Measurements from ENCODE around the gene PRDM11.

The PRDM11 gene

GRCh38 chr11:45142241-45143055, 4.0 kb upstream of the PRDM11 start:
- DNase-seq: peak; percentile 46

DNA sequence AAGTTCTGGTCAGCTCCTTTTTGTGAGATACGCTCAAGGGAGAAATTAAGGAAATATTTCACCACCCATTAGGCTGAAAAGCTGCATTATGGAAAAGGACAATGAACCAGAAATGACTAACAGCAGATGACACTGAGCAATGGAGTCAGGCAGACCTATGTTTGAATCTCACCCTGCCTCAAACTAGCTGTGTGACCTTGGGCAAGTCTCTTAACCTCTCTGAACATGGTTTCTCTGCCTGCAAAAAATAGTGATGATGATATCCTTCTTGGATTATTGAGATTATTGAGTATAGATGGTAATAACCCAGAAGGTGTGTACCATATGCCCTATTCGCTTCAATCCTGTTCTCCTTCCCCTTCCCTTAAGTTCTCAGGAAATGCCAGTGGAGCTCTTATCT, 2.9 kb upstream of the PRDM11 start:
- DNase-seq: no peak

GRCh38 chr11:45144126-45145082, 2.0 kb upstream of the PRDM11 start:
- peak; percentile 50 for DNase-seq

- DNase-seq: peak; percentile 53
Measured at GRCh38 chr11:45145083-45145378, 1.4 kb upstream of the PRDM11 start.

- peak; percentile 60 for DNase-seq
Measured at GRCh38 chr11:45145379-45146071, 914 bp upstream of the PRDM11 start.

GRCh38 chr11:45147017-45147728, 734 bp downstream of the PRDM11 start:
- peak; percentile 96 for DNase-seq

DNA sequence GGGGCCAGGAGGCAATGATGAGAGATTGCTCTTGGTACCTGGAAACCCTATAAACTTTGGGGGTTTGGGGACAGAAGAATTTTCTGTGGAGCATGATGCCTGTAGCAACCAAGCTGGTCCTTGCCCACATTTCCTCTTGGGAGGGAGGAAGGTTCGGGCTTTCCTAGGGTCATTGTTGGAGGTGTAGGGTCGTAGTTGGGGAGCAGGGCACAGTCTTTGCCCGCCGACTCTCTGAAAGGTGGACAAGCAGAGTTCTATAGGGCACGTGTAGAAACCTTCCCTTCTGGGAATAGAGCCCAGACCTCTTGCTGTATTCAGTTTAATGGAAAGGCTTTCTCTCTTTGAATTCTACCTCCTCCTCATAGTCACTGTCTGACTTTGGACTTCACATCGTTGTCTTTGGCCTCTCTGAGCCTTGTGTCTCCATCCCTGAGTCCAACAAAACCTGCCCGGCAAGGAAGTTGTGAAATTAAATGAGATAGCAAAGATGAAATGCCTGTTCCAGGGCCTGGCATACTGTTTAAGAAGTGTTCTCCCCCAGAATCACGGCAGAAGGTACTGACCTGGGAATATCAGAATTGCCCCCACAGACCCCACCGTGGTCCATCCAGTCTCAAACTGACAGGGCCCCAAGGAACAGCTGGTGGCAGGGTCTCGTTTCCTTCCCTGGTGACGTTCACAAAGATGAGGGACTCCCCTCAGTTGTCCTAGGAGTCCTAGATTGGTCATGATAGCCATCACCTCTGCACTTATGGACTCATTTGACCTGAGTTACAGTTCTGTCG, 1.6 kb downstream of the PRDM11 start:
- peak; percentile 53 for DNase-seq

DNA sequence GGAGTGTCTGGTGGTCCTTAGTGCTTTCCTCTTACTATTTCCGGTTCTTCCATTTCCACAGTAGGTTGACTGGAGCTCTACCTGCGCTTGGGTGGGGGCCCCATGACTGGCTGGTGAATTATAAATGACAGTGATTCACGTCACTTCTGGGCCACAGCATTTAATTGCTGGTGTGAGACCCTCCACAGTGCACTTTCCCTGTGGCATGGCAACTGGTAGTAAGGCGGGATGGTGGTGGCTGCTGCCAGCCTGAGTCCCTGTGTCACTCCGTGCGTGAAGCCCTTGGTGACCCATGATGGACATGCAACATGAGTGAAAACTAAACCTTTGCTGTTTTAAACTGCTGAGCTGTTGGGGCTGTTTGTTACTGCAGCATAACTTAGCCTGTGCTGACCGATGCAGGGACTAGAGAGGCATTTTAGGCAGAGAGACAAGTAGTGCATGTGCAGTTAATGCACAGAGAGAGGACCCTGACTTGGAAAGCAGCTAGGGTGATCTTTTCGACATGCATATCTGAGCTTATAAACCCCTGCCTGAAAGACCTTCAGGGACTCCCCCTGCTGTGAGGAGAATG, 3.1 kb downstream of the PRDM11 start:
- DNase-seq: peak; percentile 52

GRCh38 chr11:45150301-45150700, 3.9 kb downstream of the PRDM11 start:
- peak; percentile 40 for DNase-seq

DNA sequence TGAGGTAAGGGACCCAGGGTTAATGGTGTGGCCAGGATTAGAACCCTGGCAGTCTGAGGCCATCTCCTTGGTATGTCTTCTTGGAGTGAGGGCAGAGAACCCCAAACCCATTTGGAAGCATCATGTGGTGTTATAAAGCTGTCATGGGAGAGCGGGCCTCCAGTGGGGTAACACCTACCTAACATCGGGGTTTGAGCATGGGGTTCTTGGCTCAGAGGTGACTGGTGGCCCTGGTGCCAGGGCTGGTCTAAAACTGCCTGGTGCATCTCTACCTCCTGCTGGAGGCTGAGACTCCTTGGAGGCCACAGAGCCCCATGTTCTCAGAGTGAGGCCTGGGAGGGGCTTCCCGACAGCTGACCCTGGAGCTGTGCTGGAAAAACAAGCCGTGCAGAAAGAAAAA, 4.5 kb downstream of the PRDM11 start:
- DNase-seq: peak; percentile 32

GRCh38 chr11:45151362-45151982, 5.0 kb downstream of the PRDM11 start:
- peak; percentile 42 for DNase-seq

DNA sequence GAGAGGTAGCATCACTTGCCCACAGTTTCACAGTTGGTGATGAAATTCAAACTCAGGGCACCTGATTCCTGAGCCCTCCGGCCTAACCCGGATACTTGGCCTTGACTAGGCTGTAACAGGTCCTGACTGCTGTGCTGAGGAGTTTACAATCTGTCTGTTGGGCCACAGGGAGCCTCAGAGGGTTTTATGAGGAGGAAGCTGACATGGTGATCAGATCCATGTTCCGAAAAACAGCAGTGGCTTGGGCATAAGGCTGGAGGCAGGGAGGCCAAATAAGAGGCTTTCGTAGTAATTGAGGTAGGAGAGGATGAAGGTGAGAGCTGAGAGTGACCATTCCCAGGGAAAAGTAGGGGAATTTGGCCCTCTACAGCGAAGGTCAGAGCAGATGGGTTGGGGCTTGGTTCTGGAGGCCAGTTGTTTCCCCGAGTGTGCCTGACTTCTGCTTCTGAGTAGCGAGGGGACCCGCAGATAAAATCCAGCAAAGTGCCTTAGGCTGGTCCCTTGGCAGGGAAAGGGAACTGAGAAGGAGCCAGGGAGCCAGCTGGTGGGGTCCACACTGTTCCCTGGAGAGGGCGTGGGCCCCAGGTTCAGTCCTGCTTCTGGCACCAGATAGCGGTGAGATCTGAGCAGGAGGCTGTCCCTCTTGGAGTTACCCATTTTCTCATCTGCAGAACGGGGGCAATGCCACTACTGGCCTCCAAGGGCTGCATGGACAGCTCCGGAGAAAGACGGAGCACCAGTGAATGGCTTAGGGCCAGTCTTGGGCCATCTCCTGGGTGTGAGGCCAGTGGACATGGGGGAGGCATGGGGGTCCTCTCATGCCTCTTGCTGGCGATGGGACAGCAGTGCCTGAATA, 6.5 kb downstream of the PRDM11 start:
- DNase-seq: peak; percentile 40

- DNase-seq: no peak
Measured at GRCh38 chr11:45154276-45154675, 7.8 kb downstream of the PRDM11 start.

GRCh38 chr11:45155058-45155551, 8.7 kb downstream of the PRDM11 start:
- DNase-seq: no peak

GRCh38 chr11:45155627-45156180, 9.3 kb downstream of the PRDM11 start:
- DNase-seq: no peak

GRCh38 chr11:45156201-45156600, 9.8 kb downstream of the PRDM11 start:
- no peak for DNase-seq

GRCh38 chr11:45156741-45157140, 10.3 kb downstream of the PRDM11 start:
- no peak for DNase-seq

GRCh38 chr11:45157247-45158209, 11.1 kb downstream of the PRDM11 start:
- no peak for DNase-seq
